Thyroid gland (tissue), 4 donors: ENCODE data around the gene NPC2.

Source experiments
- CTCF ChIP-seq, 6 experiments: fragments of 200-600 bp in 3 of 6; fragments of 450-650 bp in 3 of 6; sonication (generic) in 3 of 6; IDR thresholded peaks; one replicate each; pipeline ENCODE4 v1.5.1; 2016 to 2019; ENCODE audit warnings: antibody characterized with exemption in 6 of 6, mild to moderate bottlenecking in 2 of 6, inconsistent platforms in 1 of 6, moderate library complexity in 1 of 6
- POLR2A ChIP-seq, 2 donors: fragments of 450-650 bp; IDR thresholded peaks; one replicate each; pipeline ENCODE4 v1.6.1; 2017; ENCODE audit warnings: antibody characterized with exemption in 2 of 2, mild to moderate bottlenecking in 2 of 2, moderate library complexity in 1 of 2

GRCh38 chr14:74531006-74531405, 37.9 kb upstream of the NPC2 start:
- TF ChIP-seq CTCF (IDR thresholded peaks at IDR 0.05) (no peak), POLR2A (IDR thresholded peaks at IDR 0.05) (no peak)
